CD14-positive monocyte (primary cell): Measurements from ENCODE around the gene ANGEL2. TPM values are rescaled to one million over a fixed set of nuclear protein-coding genes. Genes with fewer than 3 reads are reported as not detected.

Experiments used
- DNase-seq, 3 donors: peaks; one replicate each; pipeline ENCODE4 v3.0.0-alpha.2; 2011 to 2022
- H2AFZ ChIP-seq: 2 replicates; pipeline ENCODE4 v1.6.0; 2012; ENCODE audit warnings: mild to moderate bottlenecking, low read depth, low read length, inconsistent platforms; ENCODE audit not compliant: insufficient read depth, poor library complexity, severe bottlenecking
- H3K27ac ChIP-seq, 2 donors: 1 replicate in 1 of 2; 2 replicates in 1 of 2; pipeline ENCODE4 v1.5.1; 2012 to 2013; ENCODE audit warnings: low read length in 2 of 2, control low read depth in 1 of 2, inconsistent platforms in 1 of 2, low read depth in 1 of 2, mild to moderate bottlenecking in 1 of 2
- H3K27me3 ChIP-seq, 2 donors: one replicate each; pipeline versions ENCODE4 v1.6.0 to v1.6.1; 2011 to 2013; ENCODE audit warnings: low read length in 2 of 2; ENCODE audit not compliant: control insufficient read depth in 2 of 2, insufficient read depth in 2 of 2
- H3K36me3 ChIP-seq, 2 donors: replicated peaks in 1 of 2; 1 replicate in 1 of 2; 2 replicates in 1 of 2; pipeline versions ENCODE4 v1.5.1 to v1.6.1; 2012 to 2013; ENCODE audit warnings: low read length in 2 of 2, control low read depth in 1 of 2, inconsistent platforms in 1 of 2, mild to moderate bottlenecking in 1 of 2; ENCODE audit not compliant: insufficient read depth in 2 of 2, control insufficient read depth in 1 of 2
- H3K4me1 ChIP-seq, 2 donors: 1 replicate in 1 of 2; 2 replicates in 1 of 2; pipeline versions ENCODE4 v1.5.1 to v1.6.1; 2012 to 2013; ENCODE audit warnings: low read length in 2 of 2, control low read depth in 1 of 2, inconsistent platforms in 1 of 2, mild to moderate bottlenecking in 1 of 2, moderate library complexity in 1 of 2; ENCODE audit not compliant: insufficient read depth in 2 of 2, control insufficient read depth in 1 of 2
- H3K4me2 ChIP-seq: replicated peaks from 2 replicates; pipeline ENCODE3; 2012; ENCODE audit warnings: low read length, moderate library complexity, mild to moderate bottlenecking; ENCODE audit not compliant: poor library complexity, severe bottlenecking; ENCODE audit errors: extremely low read depth
- H3K4me3 ChIP-seq, 3 experiments: fragments of 200-600 bp in 1 of 3; sonication (generic) in 1 of 3; replicated peaks in 1 of 3; 1 replicate in 2 of 3; 2 replicates in 1 of 3; pipeline ENCODE4 v1.5.1; 2011 to 2013; ENCODE audit warnings: low read length in 3 of 3, mild to moderate bottlenecking in 3 of 3, control low read depth in 2 of 3, low read depth in 2 of 3, inconsistent platforms in 1 of 3, moderate library complexity in 1 of 3
- H3K79me2 ChIP-seq: 2 replicates; pipeline ENCODE4 v1.6.0; 2012; ENCODE audit warnings: mild to moderate bottlenecking, control low read depth, inconsistent platforms, low read length, moderate library complexity; ENCODE audit not compliant: insufficient read depth
- H3K9ac ChIP-seq: 2 replicates; pipeline ENCODE4 v1.6.0; 2017; ENCODE audit warnings: low read length, mild to moderate bottlenecking; ENCODE audit not compliant: insufficient read depth, poor library complexity, severe bottlenecking
- H3K9me3 ChIP-seq, 2 donors: replicated peaks in 1 of 2; 1 replicate in 1 of 2; 2 replicates in 1 of 2; pipeline versions ENCODE4 v1.5.1 to v1.6.1; 2012 to 2013; ENCODE audit warnings: low read length in 2 of 2, control low read depth in 1 of 2; ENCODE audit not compliant: control insufficient read depth in 1 of 2, insufficient read depth in 1 of 2
- H4K20me1 ChIP-seq: 2 replicates; pipeline ENCODE4 v1.6.0; 2012; ENCODE audit warnings: mild to moderate bottlenecking, low read length, control low read depth, moderate library complexity; ENCODE audit not compliant: insufficient read depth
- H3K27ac Mint-ChIP-seq, 7 donors: one replicate each; pipeline ENCODE4 v1.8.0; 2020; ENCODE audit warnings: mild to moderate bottlenecking in 7 of 7, mixed read lengths in 7 of 7, moderate library complexity in 6 of 7, inconsistent platforms in 2 of 7
- H3K27me3 Mint-ChIP-seq, 3 donors: one replicate each; pipeline ENCODE4 v1.8.0; 2021 to 2022; ENCODE audit warnings: low read depth in 3 of 3, mild to moderate bottlenecking in 3 of 3, mixed read lengths in 3 of 3, moderate library complexity in 3 of 3, inconsistent platforms in 1 of 3
- H3K36me3 Mint-ChIP-seq, 2 donors: one replicate each; pipeline ENCODE4 v1.8.0; 2020; ENCODE audit warnings: mixed read lengths in 2 of 2, inconsistent platforms in 1 of 2, mild to moderate bottlenecking in 1 of 2
- H3K4me1 Mint-ChIP-seq: one replicate; pipeline ENCODE4 v1.8.0; 2020; ENCODE audit warnings: mild to moderate bottlenecking, mixed read lengths
- H3K4me3 Mint-ChIP-seq, 2 donors: one replicate each; pipeline ENCODE4 v1.8.0; 2020; ENCODE audit warnings: mild to moderate bottlenecking in 2 of 2, mixed read lengths in 2 of 2, moderate library complexity in 1 of 2
- H3K9me3 Mint-ChIP-seq, 7 donors: one replicate each; pipeline ENCODE4 v1.8.0; 2020 to 2022; ENCODE audit warnings: mixed read lengths in 7 of 7, mild to moderate bottlenecking in 6 of 7, moderate library complexity in 6 of 7, inconsistent platforms in 2 of 7
- WGBS: methylation state at CpG from one replicate; pipeline ENCODE4 v1.1.5; 2013; ENCODE audit warnings: missing lambda C conversion rate; ENCODE audit not compliant: insufficient coverage; 5-methylcytosine and 5-hydroxymethylcytosine counted together
- intact Hi-C, 2 donors: fragments of 100-400 bp; cut with micrococcal nuclease; formaldehyde crosslinking; loops; one replicate each; pipeline versions ENCODE4 v1.15.0 to v1.15.1; 2023
- polyA plus RNA-seq, 3 donors: library from polyadenylated mRNA; depleted of rRNA in 1 of 3; unstranded in 2 of 3; stranded (reverse) in 1 of 3; fragments of 300-500 nt in 2 of 3; fragments of >200 nt in 1 of 3; fragmentation: Illumina TruSeq in 2 of 3; gene quantifications; 1 replicate in 2 of 3; 2 replicates in 1 of 3; pipeline ENCODE4 v1.2.3, GENCODE V29; 2012 to 2021
- TF ChIP-seq, protein P1 (sequence below): fragments of 200-600 bp; IDR thresholded peaks from one replicate; pipeline ENCODE4 v1.8.0; 2022; ENCODE audit warnings: antibody characterized with exemption, mild to moderate bottlenecking

Gene ANGEL2
- polyA plus RNA-seq, 3 donors, result 17.5 to 29.0 (median 18.3) TPM

DNA sequence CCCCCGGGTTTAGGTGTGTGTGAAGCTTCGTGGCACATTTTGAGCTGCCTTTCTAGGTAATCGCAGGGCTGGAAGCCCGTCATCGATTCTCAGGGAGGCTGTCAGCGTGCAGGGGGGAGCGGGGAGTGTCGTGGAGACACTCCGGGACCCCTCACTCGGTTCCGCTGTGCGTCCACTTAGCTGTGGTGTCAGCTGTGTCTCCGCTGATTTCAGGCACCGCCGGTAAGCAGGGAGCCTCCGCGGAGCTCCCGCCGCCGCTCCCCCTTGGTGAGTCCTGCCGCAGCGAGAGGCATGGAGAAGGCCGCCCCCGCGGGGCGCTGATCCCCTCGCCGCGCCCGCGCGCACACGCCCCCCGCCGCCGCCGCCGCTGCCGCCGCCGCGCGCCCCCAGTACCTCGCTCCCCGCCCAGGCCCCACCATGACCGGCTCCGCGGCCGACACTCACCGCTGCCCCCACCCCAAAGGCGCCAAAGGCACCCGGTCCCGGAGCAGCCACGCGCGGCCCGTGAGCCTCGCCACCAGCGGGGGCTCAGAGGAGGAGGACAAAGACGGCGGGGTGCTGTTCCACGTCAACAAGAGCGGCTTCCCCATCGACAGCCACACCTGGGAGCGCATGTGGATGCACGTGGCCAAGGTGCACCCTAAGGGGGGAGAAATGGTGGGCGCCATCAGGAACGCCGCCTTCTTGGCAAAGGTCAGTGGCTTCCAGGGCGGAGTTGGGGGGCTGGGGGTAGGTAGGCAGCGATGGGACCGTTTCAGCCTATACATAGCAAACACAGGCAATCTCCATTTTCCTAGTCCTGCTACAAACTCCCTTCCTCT lies 64.3 kb downstream of the ANGEL2 start:
- peaks cover 0 to 18% of the 10 kb centered on the region in 2 donors for H3K9me3 ChIP-seq
- Mint-ChIP-seq H3K4me3 (peak overlapping the region; percentile 82 to 95), H3K36me3 (peaks cover 3 to 5% of the 10 kb centered on the region in 2 donors), H3K9me3 (peaks cover 0 to 24% (median 18%) of the 10 kb centered on the region in 7 donors), H3K27me3 (peaks cover 47 to 64% (median 56%) of the 10 kb centered on the region in 3 donors), H3K27ac (no peak overlapping the region), H3K4me1 (peaks cover 19% of the 10 kb centered on the region)
- peak overlapping the region; percentile 79 for H2AFZ ChIP-seq
- intact Hi-C loops, result no loop called here
- peak overlapping the region; percentile 86 for H3K4me2 ChIP-seq
- DNase-seq, result no peak
- H3K4me3 ChIP-seq, result peak overlapping the region in 2 of 3 experiments; percentile 40 to 75
- no peaks in the 10 kb centered on the region for H3K79me2 ChIP-seq
- H3K27ac ChIP-seq, result no peak overlapping the region
- peak overlapping the region; percentile 8 for H3K9ac ChIP-seq
- H3K36me3 ChIP-seq, result no peaks in the 10 kb centered on the region
- TF ChIP-seq, protein P1, sequence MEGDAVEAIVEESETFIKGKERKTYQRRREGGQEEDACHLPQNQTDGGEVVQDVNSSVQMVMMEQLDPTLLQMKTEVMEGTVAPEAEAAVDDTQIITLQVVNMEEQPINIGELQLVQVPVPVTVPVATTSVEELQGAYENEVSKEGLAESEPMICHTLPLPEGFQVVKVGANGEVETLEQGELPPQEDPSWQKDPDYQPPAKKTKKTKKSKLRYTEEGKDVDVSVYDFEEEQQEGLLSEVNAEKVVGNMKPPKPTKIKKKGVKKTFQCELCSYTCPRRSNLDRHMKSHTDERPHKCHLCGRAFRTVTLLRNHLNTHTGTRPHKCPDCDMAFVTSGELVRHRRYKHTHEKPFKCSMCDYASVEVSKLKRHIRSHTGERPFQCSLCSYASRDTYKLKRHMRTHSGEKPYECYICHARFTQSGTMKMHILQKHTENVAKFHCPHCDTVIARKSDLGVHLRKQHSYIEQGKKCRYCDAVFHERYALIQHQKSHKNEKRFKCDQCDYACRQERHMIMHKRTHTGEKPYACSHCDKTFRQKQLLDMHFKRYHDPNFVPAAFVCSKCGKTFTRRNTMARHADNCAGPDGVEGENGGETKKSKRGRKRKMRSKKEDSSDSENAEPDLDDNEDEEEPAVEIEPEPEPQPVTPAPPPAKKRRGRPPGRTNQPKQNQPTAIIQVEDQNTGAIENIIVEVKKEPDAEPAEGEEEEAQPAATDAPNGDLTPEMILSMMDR, result no peak
- peaks cover 17 to 25% of the 10 kb centered on the region in 2 donors for H3K4me1 ChIP-seq
- peaks cover 33 to 43% of the 10 kb centered on the region in 2 donors for H3K27me3 ChIP-seq
- WGBS, result 8% methylated on average over 62 of the region's 72 CpGs
- H4K20me1 ChIP-seq, result no peaks in the 10 kb centered on the region

DNA sequence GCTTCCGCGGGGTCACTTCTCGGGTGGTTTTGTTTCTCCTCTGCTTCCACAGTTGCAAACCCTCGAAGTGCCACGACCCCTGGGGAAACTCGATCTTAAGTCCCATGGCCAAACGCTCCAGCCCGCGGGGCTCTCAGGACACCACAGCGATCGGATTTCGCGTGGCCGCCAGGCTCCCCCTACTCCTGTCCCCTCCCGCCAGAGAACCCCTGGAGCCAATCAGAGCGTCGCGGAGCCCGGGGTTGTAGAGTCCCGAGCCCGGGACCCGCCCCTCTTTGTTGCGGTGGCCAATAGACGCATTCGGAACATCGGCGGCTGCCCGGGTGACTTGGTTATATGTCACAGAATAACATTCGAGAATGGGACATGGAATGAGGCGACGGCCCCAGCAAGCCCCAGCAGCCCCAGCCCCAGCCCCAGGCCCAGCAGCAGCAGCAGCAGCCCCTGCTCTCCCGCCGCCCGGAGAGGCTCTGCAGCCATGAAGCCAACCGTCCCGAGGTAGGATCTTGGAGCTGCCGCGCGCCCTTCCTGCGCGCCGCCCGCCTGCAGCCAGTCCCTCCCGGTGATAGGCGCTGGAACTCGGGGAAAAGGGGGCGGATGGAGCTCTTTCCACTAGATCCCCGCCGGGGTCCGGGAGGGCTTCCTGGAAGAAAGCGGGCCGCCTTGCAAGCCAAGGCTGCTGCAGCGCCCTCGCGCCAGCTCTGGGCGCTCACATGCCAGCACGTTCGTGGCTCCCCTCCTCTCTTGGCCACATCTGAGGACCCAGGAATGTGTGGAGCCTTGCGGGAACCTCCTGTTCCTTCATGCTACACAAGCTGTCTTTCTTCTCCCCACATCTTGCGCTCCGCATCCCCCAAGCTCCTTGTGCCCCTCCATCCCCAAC lies 65.2 kb downstream of the ANGEL2 start, which contains the start of gene VASH2:
Gene VASH2, plus strand, starts transcription at position 299 of the 883 bp plus-strand sequence. CDS start 1,002 bp downstream, outside the sequence.
- peaks cover 33 to 43% of the 10 kb centered on the region in 2 donors for H3K27me3 ChIP-seq
- H4K20me1 ChIP-seq, result no peaks in the 10 kb centered on the region
- peaks cover 13 to 20% of the 10 kb centered on the region in 2 donors for H3K4me1 ChIP-seq
- no peaks in the 10 kb centered on the region for H3K79me2 ChIP-seq
- Mint-ChIP-seq H3K4me1 (peaks cover 12% of the 10 kb centered on the region), H3K27ac (peak within 1 kb of the TSS in 1 of 7 donors; percentile 27), H3K36me3 (peaks cover 3 to 5% of the 10 kb centered on the region in 2 donors), H3K4me3 (peak within 1 kb of the TSS; percentile 82 to 95), H3K27me3 (peaks cover 49 to 62% (median 56%) of the 10 kb centered on the region in 3 donors), H3K9me3 (peaks cover 0 to 24% (median 18%) of the 10 kb centered on the region in 7 donors)
- H3K9ac ChIP-seq, result peak within 1 kb of the TSS; percentile 8
- H3K4me2 ChIP-seq, result peak within 1 kb of the TSS; percentile 86
- peak within 1 kb of the TSS; percentile 16 to 75 (median 40) for H3K4me3 ChIP-seq
- H3K36me3 ChIP-seq, result no peaks in the 10 kb centered on the region
- intact Hi-C loops, result no loop called here
- H2AFZ ChIP-seq, result peak within 1 kb of the TSS; percentile 79
- no peak within 1 kb of the TSS for H3K27ac ChIP-seq
- WGBS, result under 1% methylated on average over 60 of the region's 61 CpGs
- H3K9me3 ChIP-seq, result peaks cover 0 to 18% of the 10 kb centered on the region in 2 donors
- TF ChIP-seq, protein P1, result no peak
- DNase-seq, result peak; percentile 25 to 57 (median 54)
